Erythroblast (primary cell): Measurements from ENCODE around the gene CADM3.

Source experiments
- GATA1 ChIP-seq: IDR thresholded peaks from 2 replicates; pipeline ENCODE4 v1.6.1; 2011; ENCODE audit warnings: low read depth, mild to moderate bottlenecking, control low read depth, low read length, moderate library complexity
- POLR2A ChIP-seq: IDR thresholded peaks from 2 replicates; pipeline ENCODE4 v1.6.1; 2011; ENCODE audit warnings: mild to moderate bottlenecking, low read length

- TF ChIP-seq POLR2A (no peak), GATA1 (no peak)
These were observed 33.8 kb downstream of the CADM3 start for GRCh38 chr1:159205225-159205624.
